Liver (tissue), 3 donors: ENCODE data around the gene UGT1A8.

Experiments
- TAF1 ChIP-seq: conservative IDR thresholded peaks from 2 replicates; pipeline ENCODE4 v1.6.1; 2016; ENCODE audit warnings: antibody characterized with exemption, mild to moderate bottlenecking
- TF ChIP-seq, protein P1 (sequence below): fragments of 150-350 bp; IDR thresholded peaks from 2 replicates; pipeline ENCODE4 v1.5.1; 2017; ENCODE audit warnings: improper control_type of control experiment, low read depth, low read length; ENCODE audit not compliant: missing input control
- donor health status: healthy.
- donor health status: healthy.

DNA sequence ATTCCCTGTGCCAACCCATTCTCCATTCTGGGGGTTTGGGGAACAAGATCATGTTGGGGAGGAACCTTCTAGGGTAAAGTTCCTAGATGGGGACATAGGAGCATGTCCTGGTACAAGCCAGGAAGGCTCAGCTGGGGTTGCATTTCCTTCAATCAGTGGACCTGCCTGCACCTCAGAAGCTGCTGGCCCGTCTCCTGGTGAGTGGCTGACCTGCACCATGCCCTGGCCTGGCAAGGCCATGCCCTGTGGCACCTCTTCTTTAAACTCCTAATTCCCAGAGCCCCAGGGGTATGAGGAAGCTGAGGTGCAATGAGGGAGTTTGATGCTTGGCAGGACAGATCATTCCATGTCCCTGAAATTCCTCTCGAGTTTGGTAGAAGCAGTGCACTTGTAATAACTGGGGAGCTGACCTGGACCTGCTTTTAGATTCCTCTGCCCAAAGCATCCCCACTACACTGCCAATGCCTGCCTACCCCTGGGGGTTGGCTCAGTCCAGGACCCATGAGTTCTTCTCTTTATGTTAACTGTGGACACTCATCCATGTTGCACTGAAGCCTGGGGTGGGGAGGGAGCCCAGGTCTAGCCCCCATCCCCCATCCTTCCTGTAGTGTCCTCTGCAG, 186.0 kb downstream of the UGT1A8 start:
- TF ChIP-seq, protein P1, sequence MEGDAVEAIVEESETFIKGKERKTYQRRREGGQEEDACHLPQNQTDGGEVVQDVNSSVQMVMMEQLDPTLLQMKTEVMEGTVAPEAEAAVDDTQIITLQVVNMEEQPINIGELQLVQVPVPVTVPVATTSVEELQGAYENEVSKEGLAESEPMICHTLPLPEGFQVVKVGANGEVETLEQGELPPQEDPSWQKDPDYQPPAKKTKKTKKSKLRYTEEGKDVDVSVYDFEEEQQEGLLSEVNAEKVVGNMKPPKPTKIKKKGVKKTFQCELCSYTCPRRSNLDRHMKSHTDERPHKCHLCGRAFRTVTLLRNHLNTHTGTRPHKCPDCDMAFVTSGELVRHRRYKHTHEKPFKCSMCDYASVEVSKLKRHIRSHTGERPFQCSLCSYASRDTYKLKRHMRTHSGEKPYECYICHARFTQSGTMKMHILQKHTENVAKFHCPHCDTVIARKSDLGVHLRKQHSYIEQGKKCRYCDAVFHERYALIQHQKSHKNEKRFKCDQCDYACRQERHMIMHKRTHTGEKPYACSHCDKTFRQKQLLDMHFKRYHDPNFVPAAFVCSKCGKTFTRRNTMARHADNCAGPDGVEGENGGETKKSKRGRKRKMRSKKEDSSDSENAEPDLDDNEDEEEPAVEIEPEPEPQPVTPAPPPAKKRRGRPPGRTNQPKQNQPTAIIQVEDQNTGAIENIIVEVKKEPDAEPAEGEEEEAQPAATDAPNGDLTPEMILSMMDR, result no peak
- TF ChIP-seq TAF1, result no peak
